HG02870 (cell line): ENCODE results near the gene ELP1.

Source experiments
- ATAC-seq: cut with Tn5 transposase; IDR thresholded peaks from one replicate; pipeline ENCODE4 v1.9.1; 2021; ENCODE audit warnings: mild to moderate bottlenecking, moderate library complexity; ENCODE audit not compliant: unreplicated experiment

ELP1 gene

GRCh38 chr9:108832179-108832500 lies 101.8 kb downstream of the ELP1 start:
- no peak for ATAC-seq

- no peak for ATAC-seq
Observed at GRCh38 chr9:108831496-108832178, 102.3 kb downstream of the ELP1 start.

DNA sequence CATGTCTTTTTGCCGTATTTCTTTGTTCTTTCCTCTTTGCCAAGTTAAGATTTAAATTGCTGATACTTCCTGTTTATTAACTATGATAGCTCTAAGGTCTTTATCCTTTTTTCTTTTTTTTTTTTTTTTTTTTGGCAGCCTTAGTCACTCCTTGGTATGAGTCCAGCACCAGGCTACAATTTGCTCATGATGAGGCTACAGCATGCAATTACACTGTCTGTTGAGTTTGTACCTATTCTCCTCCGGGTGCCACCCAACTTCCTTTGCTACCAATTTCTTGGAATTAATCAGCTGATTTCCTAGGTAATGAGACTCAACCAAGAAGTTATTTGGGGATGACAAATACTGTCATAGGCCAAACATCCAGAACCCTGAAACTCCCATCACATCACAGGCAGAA lies 103.7 kb downstream of the ELP1 start:
- ATAC-seq, result no peak

DNA sequence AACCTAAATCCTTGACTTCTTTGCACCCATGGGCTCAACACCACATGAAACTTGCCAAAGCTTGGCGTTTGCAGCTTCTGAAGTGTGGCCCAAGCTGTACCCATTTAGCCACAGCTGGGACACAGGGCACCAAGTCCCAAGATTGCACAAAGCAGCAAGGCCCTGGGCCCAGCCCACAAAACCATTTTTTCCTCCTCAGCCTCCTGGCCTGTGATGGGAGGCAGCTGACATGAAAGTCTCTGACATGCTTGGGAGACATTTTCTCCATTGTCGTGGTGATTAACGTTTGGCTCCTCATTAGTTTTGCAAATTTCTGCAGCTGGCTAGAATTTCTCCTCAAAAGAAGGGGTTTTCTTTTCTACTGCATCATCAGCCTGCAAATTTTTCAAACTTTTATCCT lies 110.1 kb downstream of the ELP1 start:
- no peak for ATAC-seq
